COLO668 (cell line): ENCODE results near the gene PPARD.
"Not testable (repeated sequence)": the region's sequence is repeated elsewhere in the genome, so short reads cannot be mapped to it uniquely, and the experiment has no call there.

Experiments used
- DNase-seq: peaks from one replicate; lab custom pipeline; 2025; ENCODE audit not compliant: unreplicated experiment; lab: John Stamatoyannopoulos, UW

The PPARD gene

GRCh38 chr6:35378261-35378660 lies 35.9 kb downstream of the PPARD start:
- no peak for DNase-seq

DNA sequence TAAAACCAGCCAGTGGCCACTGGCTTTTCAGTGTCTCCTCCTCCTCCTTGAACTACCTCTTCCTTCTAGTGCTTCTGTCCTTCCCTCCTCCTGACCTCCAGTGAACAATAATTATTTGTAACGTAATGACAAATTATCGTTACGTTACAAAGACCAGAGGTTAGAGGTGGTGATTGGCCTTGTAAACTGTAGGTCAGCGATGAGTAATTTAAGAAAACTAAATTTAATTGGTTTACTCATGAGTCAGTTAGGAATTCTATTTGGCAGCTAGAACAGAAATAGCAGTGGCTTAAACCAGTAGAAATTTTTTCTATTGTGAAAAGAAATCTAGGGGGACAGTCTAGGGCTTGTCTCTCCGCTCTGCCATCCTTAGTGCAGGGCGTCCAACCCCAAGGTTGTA lies 38.8 kb downstream of the PPARD start:
- DNase-seq = no peak

GRCh38 chr6:35382015-35382414 lies 39.7 kb downstream of the PPARD start:
- DNase-seq = no peak

DNA sequence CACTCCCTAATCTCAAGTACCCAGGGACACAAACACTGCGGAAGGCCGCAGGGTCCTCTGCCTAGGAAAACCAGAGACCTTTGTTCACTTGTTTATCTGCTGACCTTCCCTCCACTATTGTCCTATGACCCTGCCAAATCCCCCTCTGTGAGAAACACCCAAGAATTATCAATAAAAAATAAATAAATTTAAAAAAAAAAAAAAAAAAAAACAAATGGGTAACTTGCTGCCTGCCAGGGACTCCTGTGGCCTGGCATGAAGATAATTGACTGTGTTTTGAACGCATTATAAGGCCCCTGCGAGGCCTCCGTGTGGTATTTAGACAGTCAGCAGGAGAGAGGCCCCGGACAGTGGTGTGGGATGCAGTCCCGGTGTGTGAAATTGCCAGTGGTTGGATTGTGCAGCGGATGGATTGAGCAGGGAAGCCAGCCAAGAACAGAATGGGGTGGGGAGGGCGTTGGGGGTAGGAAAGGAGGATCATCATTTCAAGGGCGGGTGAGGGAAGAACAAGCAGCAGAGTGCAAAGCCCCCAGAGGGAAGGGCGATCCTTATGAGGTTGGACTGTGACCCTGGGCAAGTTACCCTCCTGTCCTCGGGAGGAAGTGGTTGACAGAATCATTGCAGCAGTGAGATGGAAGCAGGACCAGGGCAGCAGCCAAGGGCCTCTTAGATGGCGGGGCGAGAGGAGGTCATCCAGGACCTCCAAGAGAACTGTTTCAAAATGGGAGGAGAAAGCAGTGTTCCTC lies 43.3 kb downstream of the PPARD start:
- no peak for DNase-seq

- no peak for DNase-seq
These were observed 44.6 kb downstream of the PPARD start for GRCh38 chr6:35386989-35387388.

- no peak for DNase-seq
These were observed 45.7 kb downstream of the PPARD start for GRCh38 chr6:35388030-35388429.

- no peak for DNase-seq
These were observed 46.5 kb downstream of the PPARD start for GRCh38 chr6:35388772-35389352.

DNA sequence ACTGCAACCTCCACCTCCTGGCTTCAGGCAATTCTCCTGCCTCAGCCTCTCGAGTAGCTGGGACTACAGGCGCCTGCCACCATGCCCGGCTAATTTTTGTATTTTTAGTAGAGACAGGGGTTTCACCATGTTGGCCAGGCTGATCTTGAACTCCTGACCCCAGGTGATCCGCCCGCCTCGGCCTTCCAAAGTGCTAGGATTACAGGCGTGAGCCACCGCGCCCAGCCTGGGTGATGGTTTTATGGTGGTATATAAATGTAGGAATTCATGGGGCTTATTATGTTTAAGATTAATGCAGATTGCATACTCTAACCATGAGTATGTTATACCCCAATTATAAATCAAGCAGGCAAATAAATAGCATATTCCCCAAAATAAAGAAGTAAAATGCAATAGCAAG lies 47.0 kb downstream of the PPARD start:
- DNase-seq = not testable (repeated sequence)

- no peak for DNase-seq
These were observed 49.0 kb downstream of the PPARD start for GRCh38 chr6:35391240-35391968.

DNA sequence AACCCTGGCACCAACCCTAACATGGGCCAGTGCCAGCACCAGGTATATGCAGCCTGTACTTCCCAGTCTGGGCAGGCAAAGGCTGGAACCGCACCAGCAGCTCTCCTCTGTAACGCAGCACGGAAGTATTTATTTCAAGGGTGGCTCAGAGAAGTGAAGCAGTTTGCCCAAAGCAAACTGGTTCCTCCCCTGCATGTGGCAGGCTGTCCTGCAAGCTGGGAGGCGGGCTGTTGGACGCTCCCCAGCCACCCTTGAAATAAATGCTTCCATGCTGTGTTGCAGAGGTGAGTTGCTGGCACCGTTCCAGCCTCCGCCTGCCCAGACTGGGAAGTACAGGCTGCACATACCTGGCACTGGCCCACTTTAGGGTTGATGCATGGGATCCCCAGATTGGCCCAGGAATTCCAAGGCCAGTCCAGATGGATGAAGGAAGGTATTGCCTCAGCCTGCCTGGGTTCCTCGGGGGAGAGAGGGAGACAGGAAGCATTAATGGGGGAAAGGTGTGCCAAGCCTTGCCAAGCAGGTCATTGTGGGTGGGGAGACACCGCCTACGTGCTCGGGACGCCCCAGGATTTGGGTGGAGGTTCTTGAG lies 49.8 kb downstream of the PPARD start:
- DNase-seq = peak; percentile 56

- no peak for DNase-seq
These were observed 50.7 kb downstream of the PPARD start for GRCh38 chr6:35392773-35393672.

GRCh38 chr6:35396991-35397390 lies 54.6 kb downstream of the PPARD start:
- no peak for DNase-seq

DNA sequence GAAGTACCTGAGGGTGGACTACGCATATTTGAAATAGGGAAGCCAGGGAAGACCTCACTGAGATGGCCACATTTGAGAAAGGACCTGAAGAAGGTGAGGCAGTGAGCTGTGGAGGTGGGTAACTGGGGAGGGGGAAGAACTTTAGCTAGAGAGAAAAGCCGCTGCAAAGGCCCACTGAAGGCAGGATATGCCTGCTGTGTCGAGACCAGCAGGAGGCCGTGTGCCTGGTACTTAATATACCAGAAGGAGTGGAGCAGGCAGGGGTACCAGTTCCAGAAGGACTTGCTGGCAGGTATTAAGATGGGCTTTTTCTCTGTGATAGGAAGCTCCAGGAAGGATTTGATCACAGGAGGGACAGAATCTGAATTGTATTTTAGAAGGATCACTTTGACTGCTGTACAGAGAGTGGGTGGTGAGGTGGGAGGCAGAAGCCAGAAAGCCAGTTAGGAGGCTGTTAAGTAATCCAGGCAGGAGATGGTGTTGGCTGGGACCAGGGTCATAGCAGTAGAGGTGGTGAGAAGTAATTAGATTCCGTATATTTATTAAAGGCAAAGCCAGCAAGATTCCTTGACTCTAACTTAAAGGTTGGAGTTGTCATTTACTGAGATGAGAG lies 55.6 kb downstream of the PPARD start:
- no peak for DNase-seq

DNA sequence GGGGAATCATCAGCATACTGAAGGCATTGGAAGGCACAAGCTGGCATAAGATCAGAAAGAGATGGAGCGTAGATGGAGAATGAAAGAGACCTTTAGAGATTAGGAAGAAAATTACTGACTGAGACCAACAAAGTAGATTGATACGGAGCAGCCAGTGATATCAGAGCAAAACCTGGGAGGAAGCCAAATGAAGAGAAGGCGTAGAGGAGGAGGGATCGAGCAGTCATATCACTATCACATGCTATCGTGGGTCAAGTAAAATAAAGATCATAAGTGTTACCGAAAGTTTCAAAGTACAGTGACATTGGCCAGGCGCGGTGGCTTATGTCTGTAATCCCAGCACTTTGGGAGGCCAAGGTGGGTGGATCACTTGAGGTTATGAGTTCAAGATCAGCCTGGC lies 56.2 kb downstream of the PPARD start:
- DNase-seq = no peak

GRCh38 chr6:35400111-35400510 lies 57.8 kb downstream of the PPARD start:
- DNase-seq = no peak

DNA sequence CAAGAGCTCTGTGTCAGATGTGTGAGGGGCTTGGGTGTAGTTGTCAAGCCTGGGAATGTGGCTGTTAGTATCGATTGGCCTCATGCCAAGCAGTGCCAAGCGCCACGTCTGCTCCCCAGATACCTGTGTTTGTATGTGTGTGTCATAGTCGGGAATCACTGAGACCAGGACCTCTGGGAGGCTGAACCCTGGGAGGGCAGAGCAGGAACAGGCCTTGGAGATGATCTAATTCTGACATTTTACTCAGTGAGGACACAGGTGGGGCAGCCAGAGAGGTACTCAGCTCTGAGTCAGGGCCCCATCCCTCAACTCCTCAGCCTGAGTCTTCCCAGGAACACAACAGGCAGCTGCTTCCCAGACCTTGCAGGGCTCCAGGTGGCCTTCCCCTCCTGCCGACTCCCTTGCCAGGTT lies 58.5 kb downstream of the PPARD start:
- DNase-seq = peak; percentile 61

DNA sequence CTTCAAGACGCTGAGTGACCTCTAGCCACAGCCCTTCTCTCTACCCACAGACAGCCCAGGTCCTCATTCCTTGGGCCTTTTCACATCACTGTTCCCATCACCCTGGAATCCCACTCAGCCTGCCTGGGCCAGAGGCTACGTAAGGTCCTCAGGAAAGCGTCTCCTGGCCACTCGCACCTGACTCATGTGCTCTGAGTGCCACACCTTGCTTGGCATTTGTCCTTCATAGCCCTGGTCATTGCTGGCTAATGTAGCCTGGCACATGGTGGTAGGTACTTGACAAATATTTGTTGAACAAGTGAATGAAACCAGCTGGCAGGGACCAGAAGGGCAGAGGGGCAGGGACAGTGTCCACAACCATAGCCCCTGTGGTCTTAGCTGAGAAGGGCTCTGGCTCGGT lies 59.2 kb downstream of the PPARD start:
- no peak for DNase-seq

DNA sequence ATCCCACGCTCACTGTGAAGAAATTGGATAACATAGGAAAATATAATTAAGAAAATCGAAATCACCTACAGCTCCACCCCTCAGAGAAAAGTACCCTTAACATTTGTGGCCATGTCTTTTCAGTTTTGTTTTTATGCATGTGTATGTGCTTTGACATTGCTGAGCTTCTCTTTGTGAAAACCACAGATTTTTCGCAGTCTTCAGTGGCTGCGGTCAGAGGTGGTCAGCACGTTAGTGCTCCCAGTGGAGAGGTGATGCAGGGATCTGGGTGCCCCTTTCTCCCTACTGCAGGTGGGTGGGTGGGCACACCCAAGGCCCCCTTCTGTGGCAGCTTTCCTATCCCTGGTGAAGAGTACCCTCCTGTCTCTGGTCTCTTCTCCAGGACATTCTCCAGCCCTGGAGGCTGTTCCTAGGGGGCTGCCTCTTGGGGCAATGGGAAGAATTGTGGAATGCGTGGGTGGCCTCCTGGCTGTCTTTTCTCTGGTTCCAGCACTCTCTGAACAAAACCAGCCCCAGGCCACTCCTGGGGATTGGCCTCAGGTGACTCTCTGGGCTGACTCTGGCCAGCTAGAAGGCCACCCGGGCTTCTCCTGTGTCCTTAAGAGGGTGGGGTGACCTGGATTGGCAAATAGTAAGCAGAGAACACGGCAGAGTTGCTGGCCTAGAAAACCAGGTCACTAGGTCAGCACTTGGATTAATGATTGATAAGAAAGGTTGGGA lies 59.9 kb downstream of the PPARD start:
- DNase-seq = peak; percentile 4

DNA sequence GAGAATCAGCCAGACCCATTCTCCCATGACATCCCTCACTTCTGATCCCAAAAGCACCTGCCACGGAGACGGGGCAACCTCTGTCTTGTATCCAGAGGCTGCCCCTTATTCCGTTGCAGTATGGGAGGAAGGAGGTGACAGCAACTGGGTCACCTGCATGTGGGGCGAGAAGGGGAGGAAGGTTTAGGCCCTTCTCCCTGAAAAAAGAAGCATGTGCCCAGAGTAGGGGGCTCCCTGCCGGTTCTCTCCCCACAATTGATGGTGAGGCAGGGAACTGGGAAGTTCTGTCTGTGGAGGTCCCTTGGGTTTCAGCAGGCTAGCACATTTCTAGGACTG lies 60.5 kb downstream of the PPARD start:
- DNase-seq = no peak
